WTC11 (cell line): ENCODE data around the gene STS. TPM values are rescaled to one million over a fixed set of nuclear protein-coding genes. Genes with fewer than 3 reads are reported as not detected.

Experiments
- ATAC-seq: fragments of 200-7000 bp; cut with Tn5 transposase; 2 replicates; pipeline ENCODE4 v1.10.0; 2021; ENCODE audit warnings: mild to moderate bottlenecking, moderate library complexity
- CTCF ChIA-PET: fragments of 300-600 bp; sonication (Branson Sonifier 250); formaldehyde crosslinking; loops from one replicate; lab custom pipeline; 2021; ENCODE audit warnings: antibody characterized with exemption; lab: Charles Lee
- POLR2A ChIA-PET: fragments of 350-600 bp; sonication (Branson Sonifier 250); formaldehyde crosslinking; loops from one replicate; lab custom pipeline; 2021; ENCODE audit warnings: antibody characterized with exemption; lab: Charles Lee
- DNase-seq: peaks from one replicate; pipeline ENCODE4 v3.0.0; 2021; ENCODE audit warnings: low spot score
- H3K27ac Mint-ChIP-seq: 2 replicates; pipeline ENCODE4 v1.8.0; 2021; ENCODE audit warnings: mixed read lengths
- H3K27me3 Mint-ChIP-seq: 2 replicates; pipeline ENCODE4 v1.8.0; 2021; ENCODE audit warnings: low read depth, mild to moderate bottlenecking, moderate library complexity, mixed read lengths
- H3K36me3 Mint-ChIP-seq: 2 replicates; pipeline ENCODE4 v1.8.0; 2021; ENCODE audit warnings: mixed read lengths
- H3K4me1 Mint-ChIP-seq: 2 replicates; pipeline ENCODE4 v1.8.0; 2022; ENCODE audit warnings: mixed read lengths
- H3K4me3 Mint-ChIP-seq: 2 replicates; pipeline ENCODE4 v1.8.0; 2021; ENCODE audit warnings: mild to moderate bottlenecking, moderate library complexity, mixed read lengths
- H3K9me3 Mint-ChIP-seq: 2 replicates; pipeline ENCODE4 v1.8.0; 2021; ENCODE audit warnings: mixed read lengths
- AFF4 ChIP-seq: sonication (generic); formaldehyde crosslinking; IDR thresholded peaks from 2 replicates; pipeline ENCODE4 v1.8.1; 2023; ENCODE audit warnings: mild to moderate bottlenecking, missing genetic modification reagents, borderline replicate concordance
- CREB1 ChIP-seq: sonication (generic); formaldehyde crosslinking; IDR thresholded peaks from 2 replicates; pipeline ENCODE4 v1.8.0; 2023; ENCODE audit warnings: mild to moderate bottlenecking, missing genetic modification reagents
- FOXP1 ChIP-seq: sonication (generic); formaldehyde crosslinking; IDR thresholded peaks from 2 replicates; pipeline ENCODE4 v1.8.0; 2022; ENCODE audit warnings: missing genetic modification reagents, mild to moderate bottlenecking, moderate library complexity, borderline replicate concordance
- JUN ChIP-seq: sonication (generic); formaldehyde crosslinking; IDR thresholded peaks from 2 replicates; pipeline ENCODE4 v1.8.0; 2023; ENCODE audit warnings: mild to moderate bottlenecking, missing genetic modification reagents
- KAT7 ChIP-seq: sonication (generic); formaldehyde crosslinking; IDR thresholded peaks from 2 replicates; pipeline ENCODE4 v1.8.1; 2023; ENCODE audit warnings: missing genetic modification reagents, mild to moderate bottlenecking, borderline replicate concordance
- OVOL2 ChIP-seq: fragments of 250-450 bp; sonication (Bioruptor Pico); IDR thresholded peaks from 2 replicates; pipeline ENCODE4 v1.9.0; 2021; ENCODE audit warnings: mild to moderate bottlenecking, borderline replicate concordance
- PRDM15 ChIP-seq: sonication (generic); formaldehyde crosslinking; IDR thresholded peaks from 2 replicates; pipeline ENCODE4 v1.8.0; 2022; ENCODE audit warnings: missing genetic modification reagents
- SMAD3 ChIP-seq: sonication (generic); formaldehyde crosslinking; IDR thresholded peaks from 2 replicates; pipeline ENCODE4 v1.8.0; 2022; ENCODE audit warnings: missing genetic modification reagents, mild to moderate bottlenecking, borderline replicate concordance
- ZBTB21 ChIP-seq: sonication (generic); formaldehyde crosslinking; IDR thresholded peaks from 2 replicates; pipeline ENCODE4 v1.8.1; 2023; ENCODE audit warnings: mild to moderate bottlenecking, missing genetic modification reagents, borderline replicate concordance
- ZBTB43 ChIP-seq: sonication (generic); formaldehyde crosslinking; IDR thresholded peaks from 2 replicates; pipeline ENCODE4 v1.8.1; 2023; ENCODE audit warnings: mild to moderate bottlenecking, missing genetic modification reagents
- ZMAT4 ChIP-seq: fragments of 250-450 bp; sonication (Bioruptor Pico); IDR thresholded peaks from 2 replicates; pipeline ENCODE4 v1.9.0; 2021; ENCODE audit warnings: mild to moderate bottlenecking
- ZNF396 ChIP-seq: fragments of 250-450 bp; sonication (Bioruptor Pico); IDR thresholded peaks from 2 replicates; pipeline ENCODE4 v1.8.0; 2021; ENCODE audit warnings: mild to moderate bottlenecking, moderate library complexity, borderline replicate concordance
- ZNF416 ChIP-seq: fragments of 250-450 bp; sonication (Bioruptor Pico); IDR thresholded peaks from 2 replicates; pipeline ENCODE4 v1.9.0; 2021; ENCODE audit warnings: mild to moderate bottlenecking, inconsistent platforms
- total RNA-seq: library from RNA; stranded (reverse); gene quantifications from 3 replicates; pipeline ENCODE4 v1.2.3, GENCODE V29; 2021
- TF ChIP-seq, protein P1 (sequence below): fragments of 250-450 bp; sonication (Bioruptor Pico); IDR thresholded peaks from 2 replicates; pipeline ENCODE4 v1.8.0; 2021; ENCODE audit warnings: mild to moderate bottlenecking

Gene STS
- total RNA-seq, 1 experiment from 2014 or later = 1.3 TPM

GRCh38 chrX:7119950-7120877, 27.3 kb upstream of the STS start:
- Mint-ChIP-seq H3K4me1 (peaks cover 38% of the 10 kb centered on the region), H3K36me3 (peaks cover 8% of the 10 kb centered on the region), H3K27me3 (no peaks in the 10 kb centered on the region)
- DNase-seq = no peak
- TF ChIP-seq KAT7 (CRISPR knock-in tag) (no peak), ZBTB43 (CRISPR knock-in tag) (no peak), ZMAT4 (CRISPR knock-in tag) (no peak), SMAD3 (CRISPR knock-in tag) (no peak), PRDM15 (CRISPR knock-in tag) (no peak), ZBTB21 (no peak), ZNF396 (CRISPR knock-in tag) (no peak), OVOL2 (CRISPR knock-in tag) (no peak), FOXP1 (CRISPR knock-in tag) (no peak), CREB1 (CRISPR knock-in tag) (no peak), JUN (CRISPR knock-in tag) (no peak), ZNF416 (CRISPR knock-in tag) (no peak), AFF4 (CRISPR knock-in tag) (no peak)
- TF ChIP-seq, protein P1, sequence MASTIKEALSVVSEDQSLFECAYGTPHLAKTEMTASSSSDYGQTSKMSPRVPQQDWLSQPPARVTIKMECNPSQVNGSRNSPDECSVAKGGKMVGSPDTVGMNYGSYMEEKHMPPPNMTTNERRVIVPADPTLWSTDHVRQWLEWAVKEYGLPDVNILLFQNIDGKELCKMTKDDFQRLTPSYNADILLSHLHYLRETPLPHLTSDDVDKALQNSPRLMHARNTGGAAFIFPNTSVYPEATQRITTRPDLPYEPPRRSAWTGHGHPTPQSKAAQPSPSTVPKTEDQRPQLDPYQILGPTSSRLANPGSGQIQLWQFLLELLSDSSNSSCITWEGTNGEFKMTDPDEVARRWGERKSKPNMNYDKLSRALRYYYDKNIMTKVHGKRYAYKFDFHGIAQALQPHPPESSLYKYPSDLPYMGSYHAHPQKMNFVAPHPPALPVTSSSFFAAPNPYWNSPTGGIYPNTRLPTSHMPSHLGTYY = no peak
- TF ChIP-seq, all 79 proteins: peak for 0
- POLR2A ChIA-PET = no interaction called here
- ATAC-seq = no peak
- Mint-ChIP-seq H3K27ac (no peak overlapping the region), H3K4me3 (no peak overlapping the region), H3K9me3 (peaks cover 7% of the 10 kb centered on the region)
- CTCF ChIA-PET = no interaction called here
